Measurements from ENCODE around the gene CACNA1H.

The CACNA1H gene

DNA sequence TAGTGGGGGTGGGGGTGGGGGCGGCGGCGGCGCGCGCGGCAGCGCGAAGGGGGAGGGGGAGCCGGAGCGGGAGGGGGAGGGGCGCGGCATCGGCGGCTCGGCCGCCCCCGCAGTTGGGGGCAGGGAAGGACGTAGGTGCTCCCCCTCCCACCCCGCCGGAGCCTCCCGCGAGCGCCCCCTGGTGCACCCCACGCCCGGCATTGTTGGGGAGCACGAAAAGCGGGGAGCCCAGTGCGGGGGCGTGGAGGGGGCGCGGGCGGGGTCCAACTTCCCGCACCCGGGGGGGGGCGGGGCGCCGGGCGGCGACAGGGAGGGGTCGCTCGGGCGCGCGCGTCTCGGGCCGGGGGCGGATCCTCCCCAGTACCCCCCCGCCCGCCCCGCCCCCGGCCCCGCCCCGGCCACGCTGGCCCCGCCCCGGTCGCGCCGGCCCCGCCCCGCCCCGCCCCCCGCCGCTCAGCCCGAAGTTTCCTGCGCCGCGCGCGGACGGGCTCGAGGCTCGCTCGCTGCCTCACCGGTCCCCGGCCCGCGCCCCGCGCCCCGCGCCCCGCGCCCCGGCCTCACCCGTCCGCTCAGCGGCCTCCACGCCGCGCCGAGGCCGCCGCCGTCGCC lies at the start of gene CACNA1H:
Gene CACNA1H (plus strand): TSS at position 456 of the 609 bp plus-strand sequence. CDS start 632 bp downstream, outside the sequence.
- DNase-seq (ENCODE audit: low read depth in 2 of 2): no peak

GRCh38 chr16:1103636-1103980 lies 49.3 kb upstream of the CACNA1H start:
- DNase-seq (ENCODE audit: low read depth in 2 of 2): no peak

DNA sequence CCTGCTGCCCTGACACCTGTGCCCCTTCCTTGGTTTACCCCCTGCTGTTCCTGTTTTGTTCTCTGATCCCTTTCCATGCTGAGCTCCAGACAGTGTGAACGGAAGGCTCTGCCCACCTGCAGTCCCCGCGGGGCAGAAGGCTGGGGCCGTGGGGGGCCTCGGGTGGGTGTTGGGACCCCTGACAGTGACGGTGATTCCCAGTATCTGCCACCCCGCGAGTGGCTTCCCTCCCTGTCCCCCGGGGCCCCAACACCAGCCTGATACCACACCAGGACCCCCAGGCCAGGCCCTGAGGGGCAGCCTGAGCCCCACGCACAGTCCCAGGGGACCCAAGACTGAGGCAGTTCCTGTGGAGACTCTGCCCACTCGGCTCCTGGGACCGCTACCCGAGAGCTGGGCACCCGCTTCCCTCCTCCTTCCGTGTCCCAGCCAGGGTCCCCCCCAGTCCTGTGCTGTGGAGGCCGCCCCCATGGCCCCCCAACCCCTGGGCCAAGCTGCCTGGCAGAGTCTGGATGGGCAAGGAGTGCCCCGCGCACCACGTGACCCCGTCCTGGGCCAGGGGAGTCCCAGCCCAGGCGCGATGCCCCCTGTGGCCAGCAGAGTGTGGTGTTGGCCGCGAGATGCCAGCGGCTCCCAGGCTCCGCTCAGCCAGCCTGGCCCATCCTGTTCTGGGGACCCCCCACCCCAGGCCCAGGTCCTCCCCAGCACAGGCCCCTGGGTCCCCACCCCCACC lies 46.9 kb upstream of the CACNA1H start:
- DNase-seq (ENCODE audit: low read depth in 2 of 2): peak in 1 of 2 experiments; percentile 2

- DNase-seq (ENCODE audit: low read depth in 2 of 2): no peak
Observed at GRCh38 chr16:1106659-1107058, 46.2 kb upstream of the CACNA1H start.

GRCh38 chr16:1107141-1107540 lies 45.8 kb upstream of the CACNA1H start:
- DNase-seq (ENCODE audit: low read depth in 2 of 2): no peak

DNA sequence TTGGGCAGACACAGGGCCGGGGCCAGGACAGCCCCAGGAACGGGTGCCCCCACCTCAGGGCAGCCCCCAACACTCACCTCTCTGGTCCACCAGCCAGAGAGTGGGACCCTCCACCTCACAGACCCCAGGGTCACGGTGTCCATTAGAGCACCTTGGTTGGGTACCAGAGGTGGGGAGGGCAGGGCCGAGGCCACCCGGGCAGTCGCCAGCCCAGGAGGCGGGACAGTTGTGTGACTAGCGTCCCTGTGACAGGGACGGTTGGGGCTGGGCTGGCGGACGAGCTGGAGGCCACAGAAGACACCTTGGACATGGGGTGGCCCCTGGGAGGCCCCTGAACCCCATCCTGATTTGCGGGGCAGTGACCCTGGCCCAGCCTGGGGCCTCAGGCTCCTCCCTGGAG lies 45.2 kb upstream of the CACNA1H start:
- no peak for DNase-seq (ENCODE audit: low read depth in 2 of 2)

GRCh38 chr16:1108299-1109252 lies 44.3 kb upstream of the CACNA1H start:
- DNase-seq (ENCODE audit: low read depth in 2 of 2): no peak

DNA sequence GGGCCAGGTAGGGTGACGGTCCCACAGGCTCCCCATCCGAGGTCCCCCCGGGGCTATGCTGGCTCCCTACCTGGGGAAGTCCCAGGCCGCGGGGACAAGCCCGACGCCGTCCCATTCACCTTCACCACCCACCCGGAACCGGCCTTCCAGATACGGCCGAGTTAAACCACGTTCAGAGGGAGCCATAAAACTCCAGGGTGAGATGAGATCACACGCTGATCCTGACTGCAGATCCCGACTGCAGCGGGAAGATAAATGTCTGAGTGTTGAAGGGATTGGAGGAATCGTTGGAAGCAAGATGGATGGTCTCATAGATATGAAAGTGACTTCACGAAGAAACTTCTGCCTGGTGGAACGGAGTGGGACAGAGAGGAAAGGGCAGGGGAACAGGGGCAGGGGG lies 43.3 kb upstream of the CACNA1H start:
- DNase-seq (ENCODE audit: low read depth in 2 of 2): no peak

GRCh38 chr16:1112506-1113184 lies 40.3 kb upstream of the CACNA1H start:
- no peak for DNase-seq (ENCODE audit: low read depth in 2 of 2)

GRCh38 chr16:1113489-1113888 lies 39.4 kb upstream of the CACNA1H start:
- no peak for DNase-seq (ENCODE audit: low read depth in 2 of 2)

- DNase-seq (ENCODE audit: low read depth in 2 of 2): no peak
Observed at GRCh38 chr16:1113889-1114526, 38.9 kb upstream of the CACNA1H start.

DNA sequence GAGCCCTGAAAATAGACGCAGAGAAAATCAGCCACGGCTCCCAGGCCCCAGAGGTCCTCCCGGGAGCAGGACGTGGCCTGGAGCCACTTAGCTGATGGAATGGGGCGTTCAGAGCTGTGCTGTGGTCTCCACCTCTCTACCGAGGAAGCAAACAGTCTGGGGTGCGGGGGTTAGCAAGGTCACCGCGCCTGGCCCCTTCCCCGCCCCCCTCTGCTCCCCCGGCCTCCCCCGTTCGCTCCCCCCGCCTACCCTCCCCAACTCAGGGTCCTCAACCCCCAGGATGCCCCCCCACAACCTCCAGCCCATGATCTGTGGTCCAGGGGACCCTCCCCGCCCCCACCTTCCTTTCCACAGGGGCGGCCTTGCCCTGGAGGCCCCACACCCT lies 36.2 kb upstream of the CACNA1H start:
- no peak for DNase-seq (ENCODE audit: low read depth in 2 of 2)

- DNase-seq (ENCODE audit: low read depth in 2 of 2): no peak
Observed at GRCh38 chr16:1117176-1117900, 35.6 kb upstream of the CACNA1H start.

DNA sequence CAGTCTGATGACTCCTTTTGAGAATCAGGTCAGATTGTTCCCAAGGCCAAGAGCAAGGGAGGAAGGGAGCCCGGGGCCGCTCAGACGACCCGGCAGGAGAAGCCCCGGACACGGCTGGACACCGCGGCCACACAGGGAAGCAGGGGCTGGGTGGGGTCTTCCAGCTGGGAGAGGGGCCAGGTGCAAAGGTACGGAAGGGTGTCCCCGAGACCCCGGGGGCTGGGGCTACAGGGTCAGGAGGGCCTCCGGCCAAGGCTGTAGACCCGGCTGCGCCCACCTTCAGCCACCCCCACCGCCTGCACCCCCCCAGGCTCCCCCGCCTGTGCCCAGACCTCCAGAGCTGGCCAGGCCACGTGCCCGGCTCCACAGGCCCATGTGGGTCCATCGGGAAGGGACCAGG lies 35.0 kb upstream of the CACNA1H start:
- DNase-seq (ENCODE audit: low read depth in 2 of 2): no peak

- no peak for DNase-seq (ENCODE audit: low read depth in 2 of 2)
Observed at GRCh38 chr16:1119129-1119528, 33.8 kb upstream of the CACNA1H start.

DNA sequence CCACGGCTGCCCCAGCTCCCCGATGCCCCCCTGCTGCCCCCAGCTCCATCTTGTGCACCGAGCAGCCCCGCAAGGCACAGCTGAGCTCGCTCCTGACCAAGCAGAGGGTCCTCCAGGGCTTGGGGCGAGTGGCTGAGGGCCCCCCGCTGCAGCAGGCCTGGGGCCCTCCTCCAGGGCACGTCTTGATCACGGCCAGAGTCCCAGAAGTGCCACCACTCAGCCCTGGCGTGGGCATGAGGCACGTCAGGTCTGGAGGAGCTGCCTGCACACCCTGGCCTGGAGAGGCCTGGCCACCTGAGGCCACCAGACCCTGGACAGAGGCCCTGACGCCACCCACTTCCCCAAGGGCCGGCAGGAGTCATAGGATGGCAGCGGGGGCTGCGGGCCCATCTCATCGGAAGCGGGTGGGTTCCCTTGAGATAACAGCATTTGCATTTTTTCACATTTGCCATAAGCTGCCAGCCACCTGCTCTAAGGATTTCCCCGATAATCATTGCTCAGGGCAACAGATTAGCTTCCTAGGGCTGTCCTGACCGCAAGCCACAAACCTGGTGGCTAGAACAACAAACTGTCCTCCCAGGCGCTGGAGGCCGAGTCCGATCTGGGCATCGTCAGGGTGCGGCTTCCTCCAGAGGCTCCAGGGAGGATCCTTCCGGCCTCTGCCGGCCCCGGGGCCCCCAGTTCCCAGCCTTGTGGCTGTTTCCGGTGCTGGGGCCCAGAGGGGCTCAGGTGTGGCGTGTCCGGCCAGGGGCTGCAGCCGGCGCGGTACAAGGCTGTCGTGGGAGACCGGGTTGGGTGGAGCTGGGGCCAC lies 32.9 kb upstream of the CACNA1H start:
- DNase-seq (ENCODE audit: low read depth in 2 of 2): no peak

GRCh38 chr16:1120577-1120941 lies 32.3 kb upstream of the CACNA1H start:
- DNase-seq (ENCODE audit: low read depth in 2 of 2): no peak

- DNase-seq (ENCODE audit: low read depth in 2 of 2): no peak
Observed at GRCh38 chr16:1121009-1121408, 31.9 kb upstream of the CACNA1H start.

- no peak for DNase-seq (ENCODE audit: low read depth in 2 of 2)
Observed at GRCh38 chr16:1121601-1122397, 31.1 kb upstream of the CACNA1H start.

All from fibroblast of skin of left quadriceps (primary cell).